ENCODE data around the gene CCDC159.

The CCDC159 gene

GRCh38 chr19:11355160-11356073, 9.1 kb downstream of the CCDC159 start, which contains the start of gene PLPPR2:
TSS of gene PLPPR2 (plus strand) at chr19:11355432. CDS start at chr19:11357674, 2,242 bp downstream.
- no peak within 1 kb of the TSS for H3K4me3 ChIP-seq (ENCODE audit: low read length)
- H3F3A ChIP-seq (ENCODE audit: control insufficient read depth, insufficient read depth) = no peaks in the 10 kb centered on the region; the same call in 1 of the 2 replicates
- no peaks in the 10 kb centered on the region for H3K9me2 ChIP-seq (replicated peaks; ENCODE audit: control insufficient read depth, low read length)
- TF ChIP-seq CTCF (IDR thresholded peaks at IDR 0.05; ENCODE audit: low read depth, low read length, poor library complexity, severe bottlenecking) (no peak), EZH2phosphoT487 (IDR thresholded peaks at IDR 0.05; ENCODE audit: borderline replicate concordance, low read length) (no peak)
- H3K79me2 ChIP-seq (ENCODE audit: control insufficient read depth, low read length) = no peaks in the 10 kb centered on the region
- no peaks in the 10 kb centered on the region for H3K9me3 ChIP-seq (ENCODE audit: control insufficient read depth, insufficient read depth, low read length)
- H3K4me2 ChIP-seq (ENCODE audit: low read length) = no peak within 1 kb of the TSS
- no peaks in the 10 kb centered on the region for H4K20me1 ChIP-seq (ENCODE audit: control insufficient read depth, insufficient read depth, low read depth, low read length)
- no peak within 1 kb of the TSS for H3K27ac ChIP-seq (ENCODE audit: low read depth, low read length)
- H3K27me3 ChIP-seq (ENCODE audit: control insufficient read depth, low read length) = no peaks in the 10 kb centered on the region
- no peaks in the 10 kb centered on the region for H3K4me1 ChIP-seq (ENCODE audit: control insufficient read depth, low read length)
- no peaks in the 10 kb centered on the region for H3K36me3 ChIP-seq (ENCODE audit: control insufficient read depth, low read length)

DNA sequence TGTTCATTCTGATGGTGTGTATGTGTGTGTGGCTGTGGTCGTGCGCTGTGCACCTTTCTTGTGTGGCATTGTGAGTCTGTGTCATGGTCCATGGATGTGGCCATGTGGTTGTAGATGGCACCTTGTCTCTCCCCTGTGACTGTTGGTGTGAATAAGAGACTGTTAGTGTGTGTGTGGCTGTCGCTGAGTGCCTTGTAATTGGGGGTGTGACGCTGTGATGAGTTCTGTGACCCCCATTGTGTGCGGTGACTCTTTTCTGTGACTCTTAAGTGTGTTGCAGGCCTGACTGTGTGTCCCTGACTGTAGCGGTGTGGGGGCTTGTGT, 9.7 kb downstream of the CCDC159 start:
- H3K27me3 ChIP-seq (ENCODE audit: control insufficient read depth, low read length) = no peaks in the 10 kb centered on the region
- no peak for TF ChIP-seq EZH2phosphoT487 (IDR thresholded peaks at IDR 0.05; ENCODE audit: borderline replicate concordance, low read length)
- TF ChIP-seq CTCF (IDR thresholded peaks at IDR 0.05; ENCODE audit: low read depth, low read length, poor library complexity, severe bottlenecking) = no peak
- no peaks in the 10 kb centered on the region for H3K4me1 ChIP-seq (ENCODE audit: control insufficient read depth, low read length)
- no peaks in the 10 kb centered on the region; the same call in 1 of the 2 replicates for H3F3A ChIP-seq (ENCODE audit: control insufficient read depth, insufficient read depth)
- H3K36me3 ChIP-seq (ENCODE audit: control insufficient read depth, low read length) = no peaks in the 10 kb centered on the region
- no peak overlapping the region for H3K4me3 ChIP-seq (ENCODE audit: low read length)
- no peaks in the 10 kb centered on the region for H3K9me2 ChIP-seq (replicated peaks; ENCODE audit: control insufficient read depth, low read length)
- H3K79me2 ChIP-seq (ENCODE audit: control insufficient read depth, low read length) = no peaks in the 10 kb centered on the region
- no peaks in the 10 kb centered on the region for H3K9me3 ChIP-seq (ENCODE audit: control insufficient read depth, insufficient read depth, low read length)
- no peaks in the 10 kb centered on the region for H4K20me1 ChIP-seq (ENCODE audit: control insufficient read depth, insufficient read depth, low read depth, low read length)
- H3K4me2 ChIP-seq (ENCODE audit: low read length) = no peak overlapping the region
- H3K27ac ChIP-seq (ENCODE audit: low read depth, low read length) = no peak overlapping the region

- no peak overlapping the region for H3K4me3 ChIP-seq (ENCODE audit: low read length)
- no peak for TF ChIP-seq CTCF (IDR thresholded peaks at IDR 0.05; ENCODE audit: low read depth, low read length, poor library complexity, severe bottlenecking)
- no peak for TF ChIP-seq EZH2phosphoT487 (IDR thresholded peaks at IDR 0.05; ENCODE audit: borderline replicate concordance, low read length)
- no peaks in the 10 kb centered on the region for H4K20me1 ChIP-seq (ENCODE audit: control insufficient read depth, insufficient read depth, low read depth, low read length)
- H3K27me3 ChIP-seq (ENCODE audit: control insufficient read depth, low read length) = no peaks in the 10 kb centered on the region
- H3F3A ChIP-seq (ENCODE audit: control insufficient read depth, insufficient read depth) = no peaks in the 10 kb centered on the region; the same call in 1 of the 2 replicates
- no peaks in the 10 kb centered on the region for H3K4me1 ChIP-seq (ENCODE audit: control insufficient read depth, low read length)
- H3K36me3 ChIP-seq (ENCODE audit: control insufficient read depth, low read length) = no peaks in the 10 kb centered on the region
- H3K9me3 ChIP-seq (ENCODE audit: control insufficient read depth, insufficient read depth, low read length) = no peaks in the 10 kb centered on the region
- H3K79me2 ChIP-seq (ENCODE audit: control insufficient read depth, low read length) = no peaks in the 10 kb centered on the region
- no peak overlapping the region for H3K27ac ChIP-seq (ENCODE audit: low read depth, low read length)
- no peak overlapping the region for H3K4me2 ChIP-seq (ENCODE audit: low read length)
- H3K9me2 ChIP-seq (replicated peaks; ENCODE audit: control insufficient read depth, low read length) = no peaks in the 10 kb centered on the region
Observed at GRCh38 chr19:11356676-11357550, 10.6 kb downstream of the CCDC159 start.
